H9 (cell line): ENCODE data around the gene TTC32. TPM values are rescaled to one million over a fixed set of nuclear protein-coding genes. Genes with fewer than 3 reads are reported as not detected.

Experiments used
- DNase-seq: peaks from one replicate; pipeline ENCODE4 v3.0.0-alpha.2; 2017
- H2AFZ ChIP-seq: one replicate; pipeline ENCODE4 v1.6.1; 2013; ENCODE audit warnings: mild to moderate bottlenecking, low read length, control low read depth, moderate library complexity
- H2AK5ac ChIP-seq: 2 replicates; pipeline ENCODE4 v1.6.1; 2013; ENCODE audit warnings: low read length, control low read depth, mixed read lengths; ENCODE audit not compliant: insufficient read length
- H2BK120ac ChIP-seq: one replicate; pipeline ENCODE4 v1.6.1; 2013; ENCODE audit warnings: low read depth, mild to moderate bottlenecking, low read length, control low read depth, inconsistent platforms; ENCODE audit not compliant: poor library complexity, severe bottlenecking
- H2BK12ac ChIP-seq: 2 replicates; pipeline ENCODE4 v1.6.1; 2013; ENCODE audit warnings: low read length, control low read depth, mixed read lengths, low read depth; ENCODE audit not compliant: insufficient read length
- H2BK15ac ChIP-seq: 2 replicates; pipeline ENCODE4 v1.6.1; 2013; ENCODE audit warnings: low read depth, low read length, control low read depth
- H2BK20ac ChIP-seq: one replicate; pipeline ENCODE4 v1.6.1; 2013; ENCODE audit warnings: low read depth, mild to moderate bottlenecking, low read length, control low read depth, inconsistent platforms; ENCODE audit not compliant: poor library complexity, severe bottlenecking
- H2BK5ac ChIP-seq: 2 replicates; pipeline ENCODE4 v1.6.1; 2013; ENCODE audit warnings: low read length, control low read depth, mixed read lengths; ENCODE audit not compliant: insufficient read length
- H3K14ac ChIP-seq: 2 replicates; pipeline ENCODE4 v1.6.1; 2013; ENCODE audit warnings: low read length, control low read depth; ENCODE audit not compliant: insufficient read depth
- H3K18ac ChIP-seq: 2 replicates; pipeline ENCODE4 v1.6.1; 2013; ENCODE audit warnings: low read depth, mild to moderate bottlenecking, mixed read lengths, low read length, control low read depth; ENCODE audit not compliant: insufficient read length
- H3K23ac ChIP-seq: 2 replicates; pipeline ENCODE4 v1.6.1; 2013; ENCODE audit warnings: low read length, control low read depth, mixed read lengths, low read depth; ENCODE audit not compliant: insufficient read length
- H3K23me2 ChIP-seq: 2 replicates; pipeline ENCODE4 v1.6.1; 2013; ENCODE audit warnings: low read depth, mild to moderate bottlenecking, mixed read lengths, low read length, control low read depth; ENCODE audit not compliant: insufficient read length, poor library complexity, severe bottlenecking
- H3K27ac ChIP-seq: 2 replicates; pipeline ENCODE4 v1.5.1; 2013; ENCODE audit warnings: low read length, control low read depth, mixed read lengths, low read depth; ENCODE audit not compliant: insufficient read length
- H3K27me3 ChIP-seq: 2 replicates; pipeline ENCODE4 v1.6.1; 2013; ENCODE audit warnings: low read length, control low read depth, inconsistent platforms; ENCODE audit not compliant: insufficient read depth
- H3K4ac ChIP-seq: 2 replicates; pipeline ENCODE4 v1.6.1; 2013; ENCODE audit warnings: low read depth, mild to moderate bottlenecking, control low read depth, inconsistent platforms, low read length, moderate library complexity
- H3K4me1 ChIP-seq: 2 replicates; pipeline ENCODE4 v1.6.1; 2013; ENCODE audit warnings: low read length, control low read depth, inconsistent platforms; ENCODE audit not compliant: insufficient read depth
- H3K4me2 ChIP-seq: 2 replicates; pipeline ENCODE4 v1.6.1; 2013; ENCODE audit warnings: low read length, control low read depth, mixed read lengths; ENCODE audit not compliant: insufficient read length, insufficient read depth
- H3K56ac ChIP-seq: 2 replicates; pipeline ENCODE4 v1.6.1; 2013; ENCODE audit warnings: low read depth, mild to moderate bottlenecking, mixed read lengths, low read length, control low read depth; ENCODE audit not compliant: insufficient read length
- H3K79me1 ChIP-seq: 2 replicates; pipeline ENCODE4 v1.6.1; 2013; ENCODE audit warnings: low read depth, mild to moderate bottlenecking, moderate library complexity, low read length, control low read depth, inconsistent platforms; ENCODE audit not compliant: insufficient read depth, poor library complexity, severe bottlenecking
- H3K79me2 ChIP-seq: 2 replicates; pipeline ENCODE4 v1.6.1; 2013; ENCODE audit warnings: low read length, control low read depth, inconsistent platforms; ENCODE audit not compliant: insufficient read depth
- H3K9ac ChIP-seq: 2 replicates; pipeline ENCODE4 v1.6.1; 2013; ENCODE audit warnings: low read length, control low read depth, mixed read lengths; ENCODE audit not compliant: insufficient read length; ENCODE audit errors: extremely low read depth
- H3K9me3 ChIP-seq: one replicate; pipeline ENCODE4 v1.6.1; 2013; ENCODE audit warnings: low read depth, low read length, inconsistent platforms; ENCODE audit not compliant: control insufficient read depth
- H3T11ph ChIP-seq: one replicate; pipeline ENCODE4 v1.6.1; 2013; ENCODE audit warnings: mild to moderate bottlenecking, low read length, control low read depth, inconsistent platforms
- H4K20me1 ChIP-seq: one replicate; pipeline ENCODE4 v1.6.1; 2013; ENCODE audit not compliant: control insufficient read depth, insufficient read length, insufficient read depth
- H4K5ac ChIP-seq: 2 replicates; pipeline ENCODE4 v1.6.1; 2013; ENCODE audit warnings: low read depth, mild to moderate bottlenecking, mixed read lengths, low read length, control low read depth; ENCODE audit not compliant: insufficient read length
- H4K8ac ChIP-seq: replicated peaks from 2 replicates; pipeline ENCODE4 v1.6.1; 2013; ENCODE audit warnings: low read length, control low read depth, mixed read lengths, low read depth; ENCODE audit not compliant: insufficient read length
- H4K91ac ChIP-seq: 2 replicates; pipeline ENCODE4 v1.6.1; 2013; ENCODE audit warnings: low read depth, mild to moderate bottlenecking, moderate library complexity, mixed read lengths, low read length, control low read depth; ENCODE audit not compliant: insufficient read length
- H3K27ac Mint-ChIP-seq, 3 experiments: 2 replicates in 2 of 3; 3 replicates in 1 of 3; pipeline ENCODE4 v1.8.0; 2020 to 2021; ENCODE audit warnings: mixed read lengths in 3 of 3, mild to moderate bottlenecking in 1 of 3, moderate library complexity in 1 of 3
- H3K27me3 Mint-ChIP-seq: 2 replicates; pipeline ENCODE4 v1.8.0; 2021; ENCODE audit warnings: low read depth, mild to moderate bottlenecking, moderate library complexity, mixed read lengths
- H3K36me3 Mint-ChIP-seq, 3 experiments: 2 replicates in 2 of 3; 3 replicates in 1 of 3; pipeline ENCODE4 v1.8.0; 2020 to 2021; ENCODE audit warnings: low read depth in 3 of 3, mixed read lengths in 3 of 3; ENCODE audit not compliant: insufficient read depth in 1 of 3
- H3K4me1 Mint-ChIP-seq, 2 experiments: 2 replicates each; pipeline ENCODE4 v1.8.0; 2020; ENCODE audit warnings: mixed read lengths in 2 of 2
- H3K4me3 Mint-ChIP-seq, 2 experiments: 2 replicates in 1 of 2; 3 replicates in 1 of 2; pipeline ENCODE4 v1.8.0; 2020 to 2021; ENCODE audit warnings: mild to moderate bottlenecking in 2 of 2, mixed read lengths in 2 of 2, moderate library complexity in 1 of 2
- H3K9me3 Mint-ChIP-seq, 2 experiments: 2 replicates in 1 of 2; 3 replicates in 1 of 2; pipeline ENCODE4 v1.8.0; 2020; ENCODE audit warnings: mild to moderate bottlenecking in 2 of 2, mixed read lengths in 2 of 2, moderate library complexity in 1 of 2
- WGBS: extraction: QIAGEN DNeasy Blood & Tissue Kit; methylation state at CpG from one replicate; pipeline ENCODE4 v1.1.7; 2013; ENCODE audit warnings: missing lambda C conversion rate, low lambda C conversion rate, mixed read lengths; ENCODE audit not compliant: insufficient read length; ENCODE audit errors: extremely low coverage; 5-methylcytosine and 5-hydroxymethylcytosine counted together
- total RNA-seq: library from RNA; stranded (reverse); gene quantifications from 2 replicates; pipeline ENCODE4 v1.2.1, GENCODE V29; 2021
- TF ChIP-seq, protein P1 (sequence below): fragments of 200-600 bp; sonication (generic); conservative IDR thresholded peaks from 3 replicates; pipeline ENCODE4 v1.8.0; 2021; ENCODE audit warnings: antibody characterized with exemption, mild to moderate bottlenecking

The TTC32 gene
- total RNA-seq, 1 experiment from 2014 or later = 8.9 TPM

DNA sequence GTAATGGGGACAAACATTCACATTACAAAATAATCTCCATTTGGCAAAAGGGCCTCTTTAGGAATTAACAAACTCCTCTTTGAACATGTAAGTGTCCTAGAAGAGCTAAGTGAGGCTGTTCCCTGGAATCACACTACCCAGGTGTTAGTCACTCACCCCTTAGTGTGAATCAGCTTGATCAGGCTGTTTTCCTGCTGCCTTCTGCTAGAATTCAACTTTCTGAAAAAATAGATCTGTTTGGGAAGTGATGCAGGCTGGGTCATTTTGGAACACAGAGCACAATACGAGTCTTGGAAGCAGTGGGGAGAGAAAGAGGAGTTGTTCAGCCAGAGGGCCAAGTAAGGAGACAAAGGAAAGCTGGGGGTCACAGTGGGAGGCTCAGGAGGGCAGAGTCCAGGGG lies 40.0 kb downstream of the TTC32 start:
- Histone ChIP-seq H3K56ac (no peak overlapping the region), H3K27me3 (no peaks in the 10 kb centered on the region; the same call in 1 of the 2 replicates), H3T11ph (no peak overlapping the region), H2BK15ac (no peak overlapping the region), H4K20me1 (no peaks in the 10 kb centered on the region), H4K5ac (no peak overlapping the region), H3K18ac (no peak overlapping the region), H3K79me2 (no peaks in the 10 kb centered on the region), H3K9me3 (no peaks in the 10 kb centered on the region), H3K14ac (no peak overlapping the region), H3K4me1 (no peaks in the 10 kb centered on the region), H2AFZ (no peak overlapping the region), H3K27ac (no peak overlapping the region), H3K23ac (no peak overlapping the region), H2BK20ac (no peak overlapping the region), H2AK5ac (no peak overlapping the region), H4K8ac (no peak overlapping the region), H4K91ac (no peak overlapping the region), H2BK12ac (no peak overlapping the region), H2BK5ac (no peak overlapping the region), H3K23me2 (no peaks in the 10 kb centered on the region), H3K79me1 (no peaks in the 10 kb centered on the region), H2BK120ac (no peak overlapping the region), H3K4me2 (no peak overlapping the region), H3K4ac (no peak overlapping the region), H3K9ac (no peak overlapping the region)
- H3K36me3 Mint-ChIP-seq = no peaks in the 10 kb centered on the region; a peak in 1 of 7 replicates
- H3K4me3 Mint-ChIP-seq = no peak overlapping the region
- TF ChIP-seq, protein P1, sequence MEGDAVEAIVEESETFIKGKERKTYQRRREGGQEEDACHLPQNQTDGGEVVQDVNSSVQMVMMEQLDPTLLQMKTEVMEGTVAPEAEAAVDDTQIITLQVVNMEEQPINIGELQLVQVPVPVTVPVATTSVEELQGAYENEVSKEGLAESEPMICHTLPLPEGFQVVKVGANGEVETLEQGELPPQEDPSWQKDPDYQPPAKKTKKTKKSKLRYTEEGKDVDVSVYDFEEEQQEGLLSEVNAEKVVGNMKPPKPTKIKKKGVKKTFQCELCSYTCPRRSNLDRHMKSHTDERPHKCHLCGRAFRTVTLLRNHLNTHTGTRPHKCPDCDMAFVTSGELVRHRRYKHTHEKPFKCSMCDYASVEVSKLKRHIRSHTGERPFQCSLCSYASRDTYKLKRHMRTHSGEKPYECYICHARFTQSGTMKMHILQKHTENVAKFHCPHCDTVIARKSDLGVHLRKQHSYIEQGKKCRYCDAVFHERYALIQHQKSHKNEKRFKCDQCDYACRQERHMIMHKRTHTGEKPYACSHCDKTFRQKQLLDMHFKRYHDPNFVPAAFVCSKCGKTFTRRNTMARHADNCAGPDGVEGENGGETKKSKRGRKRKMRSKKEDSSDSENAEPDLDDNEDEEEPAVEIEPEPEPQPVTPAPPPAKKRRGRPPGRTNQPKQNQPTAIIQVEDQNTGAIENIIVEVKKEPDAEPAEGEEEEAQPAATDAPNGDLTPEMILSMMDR = no peak
- no peaks in the 10 kb centered on the region for H3K9me3 Mint-ChIP-seq
- H3K4me1 Mint-ChIP-seq = peaks cover 4 to 8% of the 10 kb centered on the region in 2 experiments
- H3K27me3 Mint-ChIP-seq = peaks cover 19% of the 10 kb centered on the region
- no peak overlapping the region for H3K27ac Mint-ChIP-seq
- no peak for DNase-seq
- no CpG with 5 or more reads among the region's 1 CpG for WGBS
